KOPT-K1 (cell line): ENCODE measurements around the gene AP5B1.
A peak's percentile ranks its signal among the peaks of the same experiment; 100 is the strongest.

ENCODE experiments used
- H3K27ac ChIP-seq: fragments of 200-600 bp; sonication (generic); 2 replicates; pipeline ENCODE4 v1.5.1; 2016; ENCODE audit warnings: antibody characterized with exemption, mild to moderate bottlenecking, low read depth, low read length; ENCODE audit not compliant: poor library complexity, severe bottlenecking
- H3K36me3 ChIP-seq: fragments of 200-600 bp; sonication (generic); 2 replicates; pipeline ENCODE4 v1.5.1; 2017; ENCODE audit warnings: antibody characterized with exemption, mild to moderate bottlenecking, low read length, moderate library complexity; ENCODE audit not compliant: insufficient read depth
- H3K9me3 ChIP-seq: fragments of 200-600 bp; sonication (generic); 2 replicates; pipeline ENCODE4 v1.5.1; 2017; ENCODE audit warnings: antibody characterized with exemption, low read length, mild to moderate bottlenecking; ENCODE audit not compliant: insufficient read depth, poor library complexity, severe bottlenecking

The AP5B1 gene

GRCh38 chr11:65808744-65809341 lies 28.1 kb upstream of the AP5B1 start:
- H3K27ac ChIP-seq: no peak overlapping the region
- no peaks in the 10 kb centered on the region for H3K9me3 ChIP-seq
- no peaks in the 10 kb centered on the region for H3K36me3 ChIP-seq

DNA sequence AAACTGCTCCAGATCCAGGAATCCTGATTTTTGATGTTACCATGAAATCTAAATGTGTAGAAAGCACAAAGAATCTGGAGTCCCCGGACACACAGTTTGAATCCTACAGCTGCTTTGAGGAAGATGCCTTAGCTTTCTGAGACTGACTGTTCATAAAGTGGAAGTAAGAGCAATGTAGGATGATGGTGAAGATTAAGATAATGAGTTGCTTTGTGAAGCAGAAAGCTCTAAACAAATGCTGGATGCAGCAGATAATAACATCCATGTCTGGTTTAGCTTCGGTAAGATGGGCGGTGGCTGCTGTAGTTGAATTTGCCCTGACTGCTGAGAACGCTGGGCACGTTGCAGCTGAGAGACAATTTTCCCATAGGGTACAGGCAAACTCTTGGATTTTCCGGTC lies 26.2 kb upstream of the AP5B1 start:
- H3K9me3 ChIP-seq: no peaks in the 10 kb centered on the region
- no peaks in the 10 kb centered on the region for H3K36me3 ChIP-seq
- no peak overlapping the region for H3K27ac ChIP-seq

DNA sequence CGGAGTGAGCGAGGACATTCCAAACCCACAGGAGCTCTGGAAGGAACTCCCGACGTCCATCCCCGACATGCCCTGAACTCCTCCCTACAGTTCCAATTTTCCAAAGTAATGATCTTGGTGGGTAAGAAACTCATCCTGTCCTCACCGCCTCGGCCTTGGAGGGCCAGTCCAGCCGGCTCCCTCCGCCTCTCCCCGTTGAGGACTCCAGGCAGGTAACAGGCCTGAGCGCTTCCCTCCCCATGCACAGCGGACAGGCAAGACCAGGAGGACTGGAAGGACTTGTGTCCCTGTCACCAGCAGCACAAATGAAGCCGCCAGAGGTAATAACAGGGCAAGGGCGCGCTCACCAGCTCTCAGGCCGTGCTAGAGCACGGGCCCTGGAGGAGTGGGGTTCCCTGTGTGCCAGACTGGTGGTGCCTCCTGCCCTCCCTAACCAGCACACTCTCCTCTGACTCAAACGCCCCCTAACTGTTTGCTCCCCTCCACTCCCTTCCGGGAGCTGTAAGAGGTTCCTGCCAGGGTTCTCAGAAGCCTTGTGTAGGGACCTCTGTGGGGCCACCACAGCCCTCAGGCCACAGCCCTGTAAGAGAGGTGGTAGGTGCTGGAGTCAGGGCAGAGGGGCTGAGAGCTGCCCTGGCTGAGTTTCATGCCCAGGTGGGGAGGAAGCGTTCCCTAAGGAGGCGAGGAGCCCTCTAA lies 23.2 kb upstream of the AP5B1 start:
- H3K9me3 ChIP-seq: no peaks in the 10 kb centered on the region
- no peak overlapping the region for H3K27ac ChIP-seq
- no peaks in the 10 kb centered on the region for H3K36me3 ChIP-seq

DNA sequence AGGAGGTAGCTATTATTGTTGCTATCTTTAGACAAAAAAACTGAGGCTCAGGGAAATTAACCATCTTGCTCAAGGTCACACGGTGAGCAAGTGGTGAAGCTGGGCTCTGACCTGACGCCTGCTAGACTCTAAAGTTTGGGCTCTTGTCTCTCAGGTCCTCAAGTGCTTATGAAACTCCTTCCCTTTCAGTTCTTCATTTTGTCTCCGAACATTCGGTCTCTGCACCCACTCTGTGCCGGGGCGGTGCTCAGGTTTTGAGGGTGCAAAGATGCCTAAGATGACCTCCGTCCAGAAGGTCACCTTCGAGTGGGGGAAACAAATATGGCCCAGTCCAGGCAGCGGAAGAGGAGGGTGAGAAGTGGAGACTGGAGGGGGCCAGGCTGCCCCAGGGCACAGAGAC lies 22.1 kb upstream of the AP5B1 start:
- Histone ChIP-seq H3K9me3 (no peaks in the 10 kb centered on the region), H3K36me3 (no peaks in the 10 kb centered on the region), H3K27ac (no peak overlapping the region)

GRCh38 chr11:65801153-65801987 lies 20.6 kb upstream of the AP5B1 start:
- H3K9me3 ChIP-seq: no peaks in the 10 kb centered on the region
- no peaks in the 10 kb centered on the region for H3K36me3 ChIP-seq
- no peak overlapping the region for H3K27ac ChIP-seq

GRCh38 chr11:65798882-65799281 lies 18.1 kb upstream of the AP5B1 start:
- peak overlapping the region; percentile 18 for H3K27ac ChIP-seq
- H3K36me3 ChIP-seq: no peaks in the 10 kb centered on the region
- no peaks in the 10 kb centered on the region for H3K9me3 ChIP-seq

DNA sequence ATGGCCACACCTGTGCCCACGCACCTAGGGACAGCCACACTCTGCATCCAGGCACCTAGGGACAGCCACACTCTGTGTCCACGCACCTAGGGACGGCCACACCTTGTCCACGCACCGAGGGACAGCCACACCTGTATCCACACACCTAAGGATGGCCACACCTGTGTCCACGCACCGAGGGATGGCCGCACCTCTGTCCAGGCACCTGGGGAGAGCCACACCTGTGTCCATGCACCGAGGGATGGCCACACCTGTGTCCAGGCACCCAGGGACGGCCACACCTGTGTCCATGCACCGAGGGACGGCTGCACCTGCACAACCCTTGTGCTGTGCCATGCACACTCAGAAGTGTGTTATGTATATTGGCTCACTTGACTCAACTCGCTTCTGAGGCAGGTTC lies 16.9 kb upstream of the AP5B1 start:
- no peaks in the 10 kb centered on the region for H3K9me3 ChIP-seq
- no peaks in the 10 kb centered on the region for H3K36me3 ChIP-seq
- H3K27ac ChIP-seq: no peak overlapping the region

GRCh38 chr11:65796726-65797601 lies 16.2 kb upstream of the AP5B1 start:
- Histone ChIP-seq H3K9me3 (no peaks in the 10 kb centered on the region), H3K36me3 (no peaks in the 10 kb centered on the region), H3K27ac (no peak overlapping the region)

GRCh38 chr11:65794570-65795510 lies 14.1 kb upstream of the AP5B1 start:
- H3K27ac ChIP-seq: no peak overlapping the region
- no peaks in the 10 kb centered on the region for H3K9me3 ChIP-seq
- no peaks in the 10 kb centered on the region for H3K36me3 ChIP-seq

DNA sequence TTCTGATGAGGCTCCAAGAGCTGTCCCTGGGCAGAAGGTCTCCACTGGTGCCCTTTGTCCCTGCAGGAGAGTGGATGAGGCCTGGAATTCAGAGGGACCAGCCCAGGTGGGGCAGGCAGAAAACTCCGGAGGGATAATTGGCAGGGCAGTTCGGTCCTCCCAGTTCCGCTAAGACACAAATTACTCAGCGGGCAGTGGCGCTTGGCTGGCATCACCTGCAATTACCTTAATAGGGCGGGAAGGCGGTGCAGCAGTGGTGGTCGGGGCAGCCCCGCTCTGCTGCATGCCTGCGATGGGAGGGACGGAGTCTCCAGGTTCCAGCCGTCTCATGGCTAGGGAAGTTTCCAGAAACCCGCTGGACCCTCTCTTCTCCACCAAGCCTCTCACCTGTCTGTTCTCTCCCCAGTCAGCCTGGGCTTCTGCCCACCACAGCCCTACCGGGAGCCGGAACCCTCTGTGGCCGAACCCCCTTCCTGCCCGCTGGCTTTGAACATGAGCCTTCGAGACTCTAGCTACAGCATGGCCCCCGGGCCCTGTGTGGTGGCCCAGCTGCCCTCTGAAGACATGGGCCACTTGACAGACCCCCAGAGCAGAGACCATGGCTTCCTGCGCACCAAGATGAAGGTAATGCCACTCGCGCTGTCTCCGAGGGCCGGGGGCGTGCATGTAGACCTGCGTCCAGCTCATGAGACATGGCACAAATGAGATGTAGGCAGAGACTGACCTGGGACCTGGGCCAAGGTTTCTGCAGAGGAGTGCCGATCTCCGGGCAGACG lies 13.0 kb upstream of the AP5B1 start:
- Histone ChIP-seq H3K36me3 (no peaks in the 10 kb centered on the region), H3K9me3 (no peaks in the 10 kb centered on the region), H3K27ac (no peak overlapping the region)

GRCh38 chr11:65793144-65793581 lies 12.4 kb upstream of the AP5B1 start:
- Histone ChIP-seq H3K27ac (no peak overlapping the region), H3K9me3 (no peaks in the 10 kb centered on the region), H3K36me3 (no peaks in the 10 kb centered on the region)

GRCh38 chr11:65792456-65792855 lies 11.7 kb upstream of the AP5B1 start:
- Histone ChIP-seq H3K9me3 (no peaks in the 10 kb centered on the region), H3K36me3 (no peaks in the 10 kb centered on the region), H3K27ac (peak overlapping the region; percentile 46)

DNA sequence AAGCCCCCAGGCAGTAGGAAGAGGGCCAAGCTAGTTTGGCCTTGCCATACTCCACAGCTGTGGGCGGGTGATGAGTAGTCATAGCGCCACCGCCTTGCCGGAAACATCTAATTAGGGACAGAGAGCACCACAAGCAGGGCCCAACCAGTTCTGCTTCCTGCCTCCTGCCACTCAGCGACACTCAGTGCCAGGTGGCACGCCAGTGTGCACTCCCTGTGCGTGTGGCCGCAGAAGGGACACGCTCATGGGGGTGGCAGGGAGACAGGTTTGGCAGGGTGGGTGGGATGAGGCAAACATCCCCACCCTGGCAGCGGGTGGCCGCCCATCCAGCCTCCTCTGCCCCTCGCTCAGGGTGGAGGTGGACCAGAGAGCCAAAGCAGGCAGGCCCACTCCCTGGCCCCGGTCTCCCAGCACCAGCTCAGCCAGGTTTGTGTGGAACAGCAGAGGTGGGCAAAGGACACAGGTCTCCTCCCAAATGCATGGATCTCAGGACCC lies 11.0 kb upstream of the AP5B1 start:
- H3K27ac ChIP-seq: peak overlapping the region; percentile 46
- H3K36me3 ChIP-seq: no peaks in the 10 kb centered on the region
- H3K9me3 ChIP-seq: no peaks in the 10 kb centered on the region
